HL-60 (cell line): ENCODE measurements around the gene KLHL5.

ENCODE experiments used
- DNase-seq, 2 experiments: peaks; one replicate each; pipeline ENCODE4 v3.0.0-alpha.2; 2010 to 2020; ENCODE audit warnings: low read depth in 1 of 2, low spot score in 1 of 2
- H3K27ac ChIP-seq: fragments of 250-450 bp; sonication (Bioruptor Pico); replicated peaks from 2 replicates; pipeline ENCODE4 v1.5.1; 2020; ENCODE audit warnings: mild to moderate bottlenecking, moderate library complexity
- H3K27me3 ChIP-seq: fragments of 250-450 bp; sonication (Bioruptor Pico); 2 replicates; pipeline ENCODE4 v1.5.1; 2021; ENCODE audit warnings: mild to moderate bottlenecking, moderate library complexity; ENCODE audit not compliant: insufficient read depth, poor library complexity, severe bottlenecking
- H3K4me3 ChIP-seq: replicated peaks from 2 replicates; pipeline ENCODE4 v1.5.1; 2011; ENCODE audit warnings: mild to moderate bottlenecking, control low read depth, low read length; ENCODE audit not compliant: insufficient read depth
- GABPA ChIP-seq: IDR thresholded peaks from 2 replicates; pipeline ENCODE4 v1.6.1; 2012; ENCODE audit warnings: low read depth
- POLR2AphosphoS5 ChIP-seq: IDR thresholded peaks from 2 replicates; pipeline ENCODE4 v1.6.1; 2012; ENCODE audit warnings: low read depth
- SPI1 ChIP-seq: IDR thresholded peaks from 2 replicates; pipeline ENCODE4 v1.6.1; 2012; ENCODE audit warnings: low read depth, mild to moderate bottlenecking, borderline replicate concordance
- TF ChIP-seq, protein P1 (sequence below): IDR thresholded peaks from one replicate; pipeline ENCODE4 v1.5.1; 2011; ENCODE audit warnings: low read length, control low read depth, inconsistent platforms; ENCODE audit not compliant: insufficient read depth
- TF ChIP-seq, protein P2 (sequence below): IDR thresholded peaks from 2 replicates; pipeline ENCODE4 v1.6.1; 2012; ENCODE audit warnings: low read depth; ENCODE audit not compliant: insufficient replicate concordance

Gene KLHL5

DNA sequence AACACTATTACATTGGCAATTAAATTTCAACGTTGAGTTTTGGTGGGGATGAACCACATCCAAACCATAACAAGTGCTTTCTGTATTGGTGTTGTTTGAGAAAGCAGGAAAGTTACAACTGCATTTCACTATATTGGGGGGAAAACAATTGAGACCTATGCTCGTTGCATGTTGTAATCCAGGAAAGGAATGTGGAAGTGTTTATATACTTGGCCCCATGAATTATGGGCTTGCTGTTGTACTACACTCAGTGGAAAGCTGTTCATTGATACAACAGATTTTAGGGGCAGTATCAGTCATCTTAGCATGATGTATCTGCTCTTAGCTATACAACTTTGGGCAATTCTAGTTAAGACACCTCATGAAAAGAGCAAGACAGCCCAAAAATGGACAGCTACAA is 52.4 kb downstream of the KLHL5 start:
- Histone ChIP-seq H3K4me3 (no peak overlapping the region), H3K27me3 (no peaks in the 10 kb centered on the region), H3K27ac (no peak overlapping the region)
- TF ChIP-seq GABPA (no peak), SPI1 (no peak), POLR2AphosphoS5 (no peak)
- TF ChIP-seq, protein P1, sequence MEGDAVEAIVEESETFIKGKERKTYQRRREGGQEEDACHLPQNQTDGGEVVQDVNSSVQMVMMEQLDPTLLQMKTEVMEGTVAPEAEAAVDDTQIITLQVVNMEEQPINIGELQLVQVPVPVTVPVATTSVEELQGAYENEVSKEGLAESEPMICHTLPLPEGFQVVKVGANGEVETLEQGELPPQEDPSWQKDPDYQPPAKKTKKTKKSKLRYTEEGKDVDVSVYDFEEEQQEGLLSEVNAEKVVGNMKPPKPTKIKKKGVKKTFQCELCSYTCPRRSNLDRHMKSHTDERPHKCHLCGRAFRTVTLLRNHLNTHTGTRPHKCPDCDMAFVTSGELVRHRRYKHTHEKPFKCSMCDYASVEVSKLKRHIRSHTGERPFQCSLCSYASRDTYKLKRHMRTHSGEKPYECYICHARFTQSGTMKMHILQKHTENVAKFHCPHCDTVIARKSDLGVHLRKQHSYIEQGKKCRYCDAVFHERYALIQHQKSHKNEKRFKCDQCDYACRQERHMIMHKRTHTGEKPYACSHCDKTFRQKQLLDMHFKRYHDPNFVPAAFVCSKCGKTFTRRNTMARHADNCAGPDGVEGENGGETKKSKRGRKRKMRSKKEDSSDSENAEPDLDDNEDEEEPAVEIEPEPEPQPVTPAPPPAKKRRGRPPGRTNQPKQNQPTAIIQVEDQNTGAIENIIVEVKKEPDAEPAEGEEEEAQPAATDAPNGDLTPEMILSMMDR = no peak
- TF ChIP-seq, protein P2, sequence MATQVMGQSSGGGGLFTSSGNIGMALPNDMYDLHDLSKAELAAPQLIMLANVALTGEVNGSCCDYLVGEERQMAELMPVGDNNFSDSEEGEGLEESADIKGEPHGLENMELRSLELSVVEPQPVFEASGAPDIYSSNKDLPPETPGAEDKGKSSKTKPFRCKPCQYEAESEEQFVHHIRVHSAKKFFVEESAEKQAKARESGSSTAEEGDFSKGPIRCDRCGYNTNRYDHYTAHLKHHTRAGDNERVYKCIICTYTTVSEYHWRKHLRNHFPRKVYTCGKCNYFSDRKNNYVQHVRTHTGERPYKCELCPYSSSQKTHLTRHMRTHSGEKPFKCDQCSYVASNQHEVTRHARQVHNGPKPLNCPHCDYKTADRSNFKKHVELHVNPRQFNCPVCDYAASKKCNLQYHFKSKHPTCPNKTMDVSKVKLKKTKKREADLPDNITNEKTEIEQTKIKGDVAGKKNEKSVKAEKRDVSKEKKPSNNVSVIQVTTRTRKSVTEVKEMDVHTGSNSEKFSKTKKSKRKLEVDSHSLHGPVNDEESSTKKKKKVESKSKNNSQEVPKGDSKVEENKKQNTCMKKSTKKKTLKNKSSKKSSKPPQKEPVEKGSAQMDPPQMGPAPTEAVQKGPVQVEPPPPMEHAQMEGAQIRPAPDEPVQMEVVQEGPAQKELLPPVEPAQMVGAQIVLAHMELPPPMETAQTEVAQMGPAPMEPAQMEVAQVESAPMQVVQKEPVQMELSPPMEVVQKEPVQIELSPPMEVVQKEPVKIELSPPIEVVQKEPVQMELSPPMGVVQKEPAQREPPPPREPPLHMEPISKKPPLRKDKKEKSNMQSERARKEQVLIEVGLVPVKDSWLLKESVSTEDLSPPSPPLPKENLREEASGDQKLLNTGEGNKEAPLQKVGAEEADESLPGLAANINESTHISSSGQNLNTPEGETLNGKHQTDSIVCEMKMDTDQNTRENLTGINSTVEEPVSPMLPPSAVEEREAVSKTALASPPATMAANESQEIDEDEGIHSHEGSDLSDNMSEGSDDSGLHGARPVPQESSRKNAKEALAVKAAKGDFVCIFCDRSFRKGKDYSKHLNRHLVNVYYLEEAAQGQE = no peak
- no peak for DNase-seq

DNA sequence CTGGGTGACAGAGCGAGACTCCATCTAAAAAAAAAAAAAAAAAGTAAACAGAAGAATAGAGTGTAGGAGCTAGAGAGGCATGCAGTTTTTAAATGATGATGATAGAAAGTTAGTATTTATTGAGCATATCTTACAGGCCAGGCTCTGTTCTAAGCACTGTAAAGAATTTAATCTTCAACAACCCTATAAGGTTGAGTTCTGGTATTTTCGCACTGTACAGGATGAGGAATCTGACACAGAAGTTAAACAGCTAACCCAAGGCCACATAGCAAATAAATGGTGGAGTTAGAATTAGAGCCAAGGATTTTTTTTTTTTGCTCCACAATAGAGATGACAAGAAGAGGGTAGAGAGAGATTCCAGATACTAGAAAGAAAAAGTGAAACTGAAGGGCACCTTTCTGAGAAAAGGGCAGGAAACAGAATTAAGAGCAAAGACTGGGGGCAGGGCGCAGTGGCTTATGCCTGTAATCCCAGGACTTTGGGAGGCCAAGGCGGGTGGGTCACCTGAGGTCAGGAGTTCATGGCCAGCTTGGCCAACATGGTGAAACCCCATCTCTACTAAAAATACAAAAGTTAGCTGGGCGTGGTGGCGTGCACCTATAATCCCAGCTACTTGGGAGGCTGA is 56.1 kb downstream of the KLHL5 start:
- TF ChIP-seq GABPA = no peak
- TF ChIP-seq POLR2AphosphoS5 = no peak
- TF ChIP-seq SPI1 = no peak
- TF ChIP-seq, protein P2 = no peak
- TF ChIP-seq, protein P1 = no peak
- DNase-seq = no peak
- H3K27ac ChIP-seq = no peak overlapping the region

DNA sequence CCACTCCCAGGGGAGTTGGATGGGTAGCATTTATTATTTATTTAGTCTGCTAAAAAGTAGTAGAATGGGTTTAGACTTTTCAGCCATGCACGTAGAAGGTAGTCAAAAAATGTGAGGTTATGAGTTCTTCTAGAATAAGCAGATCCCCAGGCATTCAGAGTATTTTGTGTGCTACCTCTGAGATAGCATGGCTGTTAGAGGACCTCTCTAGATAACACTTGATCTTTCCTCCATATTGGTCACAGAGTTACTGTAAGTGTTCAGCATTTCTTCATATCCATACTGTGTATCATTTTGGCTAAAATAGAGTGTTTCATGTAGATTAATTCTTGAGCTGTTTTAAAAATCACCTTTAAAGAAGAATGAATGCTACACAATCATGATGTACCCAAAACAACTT is 58.4 kb downstream of the KLHL5 start:
- DNase-seq = no peak
- TF ChIP-seq, protein P2 = no peak
- TF ChIP-seq SPI1 (no peak), GABPA (no peak), POLR2AphosphoS5 (no peak)
- TF ChIP-seq, protein P1 = no peak

More for the DNA sequence above, 56.1 kb downstream of the KLHL5 start:
- Histone ChIP-seq H3K27me3 (no peaks in the 10 kb centered on the region), H3K4me3 (no peak overlapping the region)

More for the DNA sequence above, 58.4 kb downstream of the KLHL5 start:
- Histone ChIP-seq H3K27ac (no peak overlapping the region), H3K27me3 (no peaks in the 10 kb centered on the region), H3K4me3 (no peak overlapping the region)
